PC-9 (cell line): Measurements from ENCODE around the gene CARS2.

ENCODE experiments used
- CTCF ChIP-seq: fragments of 200-600 bp; sonication (generic); conservative IDR thresholded peaks from 2 replicates; pipeline ENCODE4 v1.6.1; 2017; ENCODE audit warnings: mixed run types, antibody characterized with exemption, mild to moderate bottlenecking, moderate library complexity
- EZH2 ChIP-seq: fragments of 200-600 bp; sonication (generic); IDR thresholded peaks from 2 replicates; pipeline ENCODE4 v1.8.0; 2017; ENCODE audit warnings: antibody characterized with exemption, low read depth

GRCh38 chr13:110647365-110647737 is 58.6 kb downstream of the CARS2 start:
- TF ChIP-seq CTCF (no peak), EZH2 (no peak)
